Fibroblast of the aortic adventitia (primary cell): ENCODE measurements around the gene TSPAN18. TPM values are rescaled to one million over a fixed set of nuclear protein-coding genes. Genes with fewer than 3 reads are reported as not detected.
A peak's percentile ranks its signal among the peaks of the same experiment; 100 is the strongest.

ENCODE experiments used
- DNase-seq: peaks from one replicate; pipeline ENCODE4 v3.0.0-alpha.2; 2010; ENCODE audit warnings: low read depth
- H3K4me3 ChIP-seq: 2 replicates; pipeline ENCODE4 v1.5.1; 2011; ENCODE audit warnings: low read depth, mild to moderate bottlenecking, control low read depth, low read length, moderate library complexity
- total RNA-seq: library from RNA; depleted of rRNA; stranded (reverse); fragments of >200 nt; gene quantifications from 2 replicates; pipeline ENCODE4 v1.2.3, GENCODE V29; 2012; ENCODE audit warnings: low replicate concordance
- TF ChIP-seq, protein P1 (sequence below): IDR thresholded peaks from 2 replicates; pipeline ENCODE4 v1.5.1; 2011; ENCODE audit warnings: mild to moderate bottlenecking, low read length, control low read depth, inconsistent platforms; ENCODE audit not compliant: insufficient read depth

The TSPAN18 gene
- total RNA-seq, 1 donor = under 0.01 TPM

GRCh38 chr11:44955015-44955738 lies 228.4 kb downstream of the TSPAN18 start:
- TF ChIP-seq, protein P1, sequence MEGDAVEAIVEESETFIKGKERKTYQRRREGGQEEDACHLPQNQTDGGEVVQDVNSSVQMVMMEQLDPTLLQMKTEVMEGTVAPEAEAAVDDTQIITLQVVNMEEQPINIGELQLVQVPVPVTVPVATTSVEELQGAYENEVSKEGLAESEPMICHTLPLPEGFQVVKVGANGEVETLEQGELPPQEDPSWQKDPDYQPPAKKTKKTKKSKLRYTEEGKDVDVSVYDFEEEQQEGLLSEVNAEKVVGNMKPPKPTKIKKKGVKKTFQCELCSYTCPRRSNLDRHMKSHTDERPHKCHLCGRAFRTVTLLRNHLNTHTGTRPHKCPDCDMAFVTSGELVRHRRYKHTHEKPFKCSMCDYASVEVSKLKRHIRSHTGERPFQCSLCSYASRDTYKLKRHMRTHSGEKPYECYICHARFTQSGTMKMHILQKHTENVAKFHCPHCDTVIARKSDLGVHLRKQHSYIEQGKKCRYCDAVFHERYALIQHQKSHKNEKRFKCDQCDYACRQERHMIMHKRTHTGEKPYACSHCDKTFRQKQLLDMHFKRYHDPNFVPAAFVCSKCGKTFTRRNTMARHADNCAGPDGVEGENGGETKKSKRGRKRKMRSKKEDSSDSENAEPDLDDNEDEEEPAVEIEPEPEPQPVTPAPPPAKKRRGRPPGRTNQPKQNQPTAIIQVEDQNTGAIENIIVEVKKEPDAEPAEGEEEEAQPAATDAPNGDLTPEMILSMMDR = no peak
- no peak overlapping the region for H3K4me3 ChIP-seq
- DNase-seq = peak; percentile 83

- H3K4me3 ChIP-seq = no peak overlapping the region
- TF ChIP-seq, protein P1 = no peak
- no peak for DNase-seq
Observed at GRCh38 chr11:44957040-44957515, 230.3 kb downstream of the TSPAN18 start.

DNA sequence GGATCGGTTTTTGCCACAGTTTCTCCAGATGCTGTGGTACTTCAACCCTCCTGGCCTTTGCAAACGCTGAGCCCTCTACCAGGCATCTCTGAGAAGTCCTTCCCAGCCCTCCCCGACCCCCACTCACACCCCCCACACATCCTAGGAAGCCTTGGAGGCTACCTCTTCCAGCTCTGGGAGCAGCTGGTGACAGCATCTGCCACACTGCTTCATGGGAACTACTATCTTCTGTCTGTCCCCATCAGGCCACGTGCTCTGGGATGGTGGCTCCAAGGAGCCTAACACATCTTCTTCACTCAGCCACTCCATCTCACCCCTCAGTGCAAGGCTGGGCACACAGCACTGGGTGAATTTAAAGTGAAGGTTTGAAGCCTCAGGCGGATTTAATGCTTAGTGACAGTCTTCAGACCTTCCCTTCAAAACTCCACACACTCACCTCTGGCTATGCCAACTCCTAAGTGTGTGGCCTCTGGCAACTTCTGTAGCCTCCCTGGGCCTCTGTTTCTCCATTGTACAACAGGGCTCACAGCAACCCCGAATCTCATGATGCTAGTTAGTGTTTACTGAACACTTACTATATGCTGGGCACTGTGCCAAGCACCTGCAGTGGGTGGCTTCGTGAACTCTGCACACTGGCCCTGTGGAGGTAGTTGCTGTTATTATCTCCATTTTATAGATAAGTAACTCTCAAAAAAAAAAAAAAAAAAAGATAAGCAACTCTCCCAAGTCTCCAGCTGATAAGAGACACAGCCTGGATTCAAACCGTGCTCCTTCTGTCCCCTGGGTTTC lies 231.2 kb downstream of the TSPAN18 start:
- H3K4me3 ChIP-seq = no peak overlapping the region
- DNase-seq = no peak
- TF ChIP-seq, protein P1 = no peak

DNA sequence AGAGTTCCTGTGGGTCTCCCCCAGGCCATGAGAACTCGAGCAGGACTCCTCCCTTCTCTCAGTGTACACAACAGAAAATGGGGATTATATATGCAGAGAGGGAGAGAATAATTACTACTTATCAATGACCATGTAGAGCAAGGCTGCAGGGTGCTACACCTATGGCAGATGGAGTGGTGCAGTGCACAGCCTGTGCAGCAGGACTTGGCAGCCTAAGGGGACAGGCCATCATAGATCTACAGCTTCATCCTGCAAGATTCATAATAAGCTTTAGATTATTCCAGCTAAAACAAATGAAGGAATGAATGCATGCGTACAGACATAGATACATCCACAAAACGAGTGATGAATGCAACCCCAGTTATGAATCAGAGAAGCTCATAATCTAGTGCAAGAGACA lies 232.3 kb downstream of the TSPAN18 start:
- DNase-seq = no peak
- TF ChIP-seq, protein P1 = no peak
- no peak overlapping the region for H3K4me3 ChIP-seq

DNA sequence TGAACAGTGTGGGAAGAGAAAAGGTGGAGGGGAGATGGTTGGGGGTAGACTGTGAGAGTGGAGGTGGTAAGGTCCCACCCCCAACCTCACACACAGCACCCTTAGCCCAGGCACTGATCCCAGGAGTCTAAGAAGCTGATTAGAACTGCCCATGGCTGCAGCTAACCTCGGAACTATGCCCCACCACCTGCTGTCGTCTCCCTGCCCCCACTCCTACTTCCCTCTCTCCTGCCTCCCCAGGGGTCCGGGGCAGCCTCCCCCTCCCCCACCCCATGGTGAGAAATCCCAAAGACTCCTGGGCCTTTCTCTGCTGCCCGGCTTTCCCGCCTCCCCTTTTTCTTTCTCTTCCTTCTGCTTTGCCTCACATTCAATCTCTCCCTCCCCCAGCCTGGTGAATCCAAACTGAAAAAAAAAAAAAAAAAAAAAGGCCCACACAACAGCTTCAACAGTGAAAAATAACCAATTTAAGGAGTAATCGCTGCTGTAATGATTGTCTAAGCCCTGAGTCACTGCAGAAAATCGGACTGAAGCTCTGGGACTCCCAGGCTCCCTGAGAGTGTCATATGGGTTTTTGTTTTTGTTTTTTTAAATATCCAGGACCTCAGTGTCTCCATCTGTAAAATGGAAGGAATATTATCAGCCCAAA lies 233.6 kb downstream of the TSPAN18 start:
- DNase-seq = no peak
- no peak overlapping the region for H3K4me3 ChIP-seq
- TF ChIP-seq, protein P1 = no peak

GRCh38 chr11:44962464-44962863 lies 235.7 kb downstream of the TSPAN18 start:
- DNase-seq = no peak
- TF ChIP-seq, protein P1 = no peak
- H3K4me3 ChIP-seq = no peak overlapping the region
